ENCODE measurements around the gene SLC12A8.

The SLC12A8 gene

DNA sequence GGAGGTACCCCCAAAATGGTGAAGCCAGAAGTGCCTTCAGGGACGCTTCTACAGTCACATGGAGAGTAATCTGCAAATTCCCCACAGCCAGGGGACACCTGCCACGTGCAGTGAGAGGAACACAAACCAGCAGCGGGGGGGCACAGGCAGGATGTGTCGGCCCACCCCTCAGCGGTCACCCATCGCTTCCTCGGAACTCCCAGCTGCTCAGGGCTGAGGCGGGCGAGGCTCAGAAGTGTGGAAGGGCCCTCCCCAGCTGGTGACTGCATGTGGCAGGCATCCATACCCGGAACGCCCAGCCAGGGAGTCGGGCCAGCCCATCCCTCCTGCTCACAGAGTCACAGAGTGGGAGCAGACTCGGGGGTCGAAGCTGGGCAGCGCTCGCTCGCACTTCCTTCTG, 63.7 kb downstream of the SLC12A8 start:
- TF ChIP-seq, protein P1, sequence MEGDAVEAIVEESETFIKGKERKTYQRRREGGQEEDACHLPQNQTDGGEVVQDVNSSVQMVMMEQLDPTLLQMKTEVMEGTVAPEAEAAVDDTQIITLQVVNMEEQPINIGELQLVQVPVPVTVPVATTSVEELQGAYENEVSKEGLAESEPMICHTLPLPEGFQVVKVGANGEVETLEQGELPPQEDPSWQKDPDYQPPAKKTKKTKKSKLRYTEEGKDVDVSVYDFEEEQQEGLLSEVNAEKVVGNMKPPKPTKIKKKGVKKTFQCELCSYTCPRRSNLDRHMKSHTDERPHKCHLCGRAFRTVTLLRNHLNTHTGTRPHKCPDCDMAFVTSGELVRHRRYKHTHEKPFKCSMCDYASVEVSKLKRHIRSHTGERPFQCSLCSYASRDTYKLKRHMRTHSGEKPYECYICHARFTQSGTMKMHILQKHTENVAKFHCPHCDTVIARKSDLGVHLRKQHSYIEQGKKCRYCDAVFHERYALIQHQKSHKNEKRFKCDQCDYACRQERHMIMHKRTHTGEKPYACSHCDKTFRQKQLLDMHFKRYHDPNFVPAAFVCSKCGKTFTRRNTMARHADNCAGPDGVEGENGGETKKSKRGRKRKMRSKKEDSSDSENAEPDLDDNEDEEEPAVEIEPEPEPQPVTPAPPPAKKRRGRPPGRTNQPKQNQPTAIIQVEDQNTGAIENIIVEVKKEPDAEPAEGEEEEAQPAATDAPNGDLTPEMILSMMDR (IDR thresholded peaks at IDR 0.05; ENCODE audit: low read depth, low read length), result no peak
- no peak for DNase-seq (ENCODE audit: extremely low read depth, low read depth)

DNA sequence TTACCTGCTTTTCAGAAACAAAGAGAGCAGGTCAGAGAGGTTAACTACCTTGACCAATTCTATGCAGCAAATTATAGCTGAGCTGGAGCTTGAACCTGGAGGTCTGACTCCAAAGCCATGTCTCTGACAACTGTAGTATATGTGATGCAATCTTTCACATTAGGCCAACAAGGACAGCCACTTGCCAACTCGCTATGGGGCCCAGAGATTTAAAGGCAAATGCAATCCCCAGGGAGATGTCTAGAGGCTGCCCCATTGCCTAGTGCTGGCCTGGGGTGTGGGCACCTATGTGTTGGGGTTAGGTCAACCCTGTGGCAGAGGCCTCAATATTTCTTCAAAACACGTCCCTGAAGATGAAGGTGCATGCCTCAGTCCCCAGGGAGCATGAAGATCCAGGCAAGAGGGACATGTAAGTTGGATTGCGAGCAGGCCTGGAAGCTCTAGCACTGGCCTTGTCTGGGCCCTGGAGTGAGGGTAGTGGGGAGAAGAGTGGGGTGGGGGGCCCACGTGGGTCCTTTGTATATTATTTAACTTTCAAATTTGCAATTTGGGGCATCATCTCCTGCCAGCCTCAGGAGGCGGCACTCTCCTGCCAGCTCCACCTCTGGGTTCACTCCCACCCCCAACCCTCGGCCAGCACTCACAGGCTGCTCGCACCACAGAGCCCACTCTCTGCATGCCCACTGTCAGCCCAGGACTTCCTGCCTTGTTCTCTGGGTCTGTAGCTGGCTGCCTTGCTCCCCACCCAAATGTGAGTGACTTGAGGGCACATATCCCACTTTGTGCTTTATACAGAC, 64.3 kb downstream of the SLC12A8 start:
- no peak for DNase-seq (ENCODE audit: extremely low read depth, low read depth)

DNA sequence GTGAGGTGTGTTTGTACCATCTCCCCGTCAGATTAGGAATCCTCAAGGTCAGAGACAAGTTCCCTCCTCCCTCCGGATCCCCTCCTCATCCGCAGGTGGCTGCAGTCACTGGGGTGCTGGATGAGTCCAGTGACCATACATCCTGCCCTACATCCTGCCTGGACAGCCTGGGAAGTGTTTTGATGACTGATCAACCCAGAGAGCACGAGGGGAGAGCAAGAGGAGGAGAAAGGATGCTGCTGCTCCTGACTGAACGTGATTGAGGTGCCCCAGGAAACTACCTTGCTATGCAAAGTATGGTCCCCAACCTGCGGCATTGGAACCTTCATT, 65.1 kb downstream of the SLC12A8 start:
- TF ChIP-seq, protein P1 (IDR thresholded peaks at IDR 0.05; ENCODE audit: low read depth, low read length), result no peak
- no peak for DNase-seq (ENCODE audit: extremely low read depth, low read depth)

More for the DNA sequence above, 64.3 kb downstream of the SLC12A8 start:
- TF ChIP-seq, protein P1 (IDR thresholded peaks at IDR 0.05; ENCODE audit: low read depth, low read length), result no peak

DNA sequence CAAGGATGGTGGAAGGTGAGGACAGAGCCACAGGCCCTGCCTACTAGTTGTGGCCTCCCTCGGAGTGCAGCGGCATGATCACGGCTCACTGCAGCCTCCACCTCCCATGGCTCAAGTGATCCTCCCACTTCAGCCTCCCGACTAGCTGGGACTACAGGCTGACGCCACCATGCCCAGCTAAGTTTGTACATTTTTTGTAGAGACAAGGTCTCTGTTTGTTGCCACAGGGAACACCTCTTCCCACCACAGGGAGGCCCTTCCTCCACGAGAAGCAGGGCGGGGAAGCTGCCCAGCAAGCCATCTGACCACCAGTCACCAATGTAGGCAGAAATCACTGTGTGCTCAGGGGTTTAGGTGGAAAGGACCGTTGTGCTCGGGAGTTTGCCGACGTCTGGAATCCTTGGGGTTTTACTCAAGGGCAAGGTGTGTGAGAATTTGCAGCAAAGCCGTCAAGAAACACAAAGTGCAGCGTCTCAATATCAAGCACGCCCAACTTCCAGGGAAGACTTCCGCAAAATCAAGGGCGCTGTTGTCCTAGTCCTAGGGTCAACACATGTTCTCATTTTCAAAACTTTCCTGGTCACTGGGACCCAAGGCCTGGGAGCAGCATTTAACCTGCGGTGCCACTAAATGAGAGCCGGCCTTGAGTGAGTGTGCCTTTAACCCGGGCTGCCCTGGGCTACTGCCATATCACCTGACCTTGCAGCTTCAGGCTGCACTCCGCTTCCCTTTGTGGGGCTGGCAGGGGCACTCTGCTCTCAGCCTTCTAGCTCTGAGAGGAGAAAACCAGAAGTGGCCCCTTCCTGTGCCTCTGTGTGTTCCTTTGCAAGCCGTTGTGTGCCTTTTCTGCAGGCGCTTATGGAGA, 65.7 kb downstream of the SLC12A8 start:
- TF ChIP-seq, protein P1 (IDR thresholded peaks at IDR 0.05; ENCODE audit: low read depth, low read length), result no peak
- no peak for DNase-seq (ENCODE audit: extremely low read depth, low read depth)

DNA sequence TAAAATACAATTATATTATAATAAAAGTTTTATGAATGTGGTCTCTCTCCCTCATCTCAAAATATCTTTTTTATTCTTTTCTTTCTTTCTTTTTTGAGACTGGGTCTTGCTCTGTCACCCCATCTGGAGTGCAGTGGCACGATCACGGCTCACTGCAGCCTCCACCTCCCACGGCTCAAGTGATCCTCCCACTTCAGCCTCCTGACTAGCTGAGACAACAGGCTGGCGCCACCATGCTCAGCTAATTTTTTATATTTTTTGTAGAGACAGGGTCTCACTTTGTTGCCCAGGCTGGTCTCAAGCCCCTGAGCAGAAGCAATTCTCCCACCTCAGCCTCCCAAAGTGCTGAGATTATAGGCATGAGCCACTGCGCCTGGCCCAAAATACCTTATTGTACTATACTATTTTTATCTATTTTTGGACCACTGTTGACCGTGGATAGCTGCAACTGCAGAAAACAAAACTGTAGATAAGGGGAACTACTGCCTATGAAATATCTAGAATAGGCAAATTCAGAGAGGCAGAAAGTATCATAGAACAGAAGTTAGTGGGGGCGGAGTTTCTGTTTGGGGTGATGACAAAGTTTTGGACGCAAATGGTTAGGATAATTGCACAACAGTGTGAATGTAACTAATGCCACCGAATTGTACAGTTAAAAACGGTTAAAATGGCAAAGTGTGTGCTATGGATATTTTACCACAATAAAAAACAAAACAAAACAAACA, 66.6 kb downstream of the SLC12A8 start:
- no peak for DNase-seq (ENCODE audit: extremely low read depth, low read depth)
- TF ChIP-seq, protein P1 (IDR thresholded peaks at IDR 0.05; ENCODE audit: low read depth, low read length), result no peak

DNA sequence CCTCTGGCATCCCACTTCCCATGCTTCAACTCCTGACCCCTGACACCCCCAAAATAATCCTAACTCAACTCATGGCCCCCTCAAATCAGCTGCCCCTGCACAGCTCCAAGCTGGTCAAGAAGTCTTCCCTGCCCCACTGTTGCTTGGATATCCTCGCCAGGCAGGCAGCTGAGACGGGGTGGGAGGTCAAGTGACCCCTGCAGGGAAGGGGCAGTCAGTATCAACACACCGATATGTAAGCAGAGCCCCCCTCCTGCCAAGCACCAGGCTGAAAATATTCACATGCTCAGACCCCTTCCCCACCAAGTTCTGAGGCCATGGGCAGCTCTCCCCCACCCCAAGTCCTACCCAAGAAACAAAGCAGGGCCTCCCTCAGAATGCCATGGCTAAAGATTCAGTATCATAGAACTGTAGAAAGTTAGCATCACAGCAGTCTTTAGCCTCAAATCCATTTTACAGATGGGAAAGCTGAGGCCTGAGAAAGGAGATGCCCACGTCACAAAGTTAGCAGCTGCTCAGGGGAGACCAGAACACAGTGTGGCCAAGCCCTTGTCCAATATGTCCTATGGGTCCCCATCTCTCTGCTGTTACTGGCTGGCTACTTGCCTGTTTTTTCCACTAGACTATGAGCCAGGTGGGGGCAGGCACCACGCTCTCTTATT, 67.8 kb downstream of the SLC12A8 start:
- TF ChIP-seq, protein P1 (IDR thresholded peaks at IDR 0.05; ENCODE audit: low read depth, low read length), result no peak
- DNase-seq (ENCODE audit: extremely low read depth, low read depth), result no peak
